Gastroesophageal sphincter (tissue), 3 donors: ENCODE results near the gene SHANK3.

ENCODE experiments used
- POLR2A ChIP-seq, 2 donors: fragments of 450-650 bp; IDR thresholded peaks; one replicate each; pipeline ENCODE4 v1.6.1; 2017; ENCODE audit warnings: antibody characterized with exemption in 2 of 2, mild to moderate bottlenecking in 2 of 2, moderate library complexity in 1 of 2
- POLR2AphosphoS5 ChIP-seq: sonication (generic); formaldehyde crosslinking; IDR thresholded peaks from one replicate; pipeline ENCODE4 v1.6.1; 2017; ENCODE audit warnings: antibody characterized with exemption
- TF ChIP-seq, protein P1 (sequence below), 4 experiments: fragments of 200-600 bp in 2 of 4; fragments of 450-650 bp in 2 of 4; sonication (generic) in 1 of 4; IDR thresholded peaks; one replicate each; pipeline ENCODE4 v1.5.1; 2017 to 2019; ENCODE audit warnings: antibody characterized with exemption in 4 of 4, mild to moderate bottlenecking in 2 of 4, moderate library complexity in 2 of 4

DNA sequence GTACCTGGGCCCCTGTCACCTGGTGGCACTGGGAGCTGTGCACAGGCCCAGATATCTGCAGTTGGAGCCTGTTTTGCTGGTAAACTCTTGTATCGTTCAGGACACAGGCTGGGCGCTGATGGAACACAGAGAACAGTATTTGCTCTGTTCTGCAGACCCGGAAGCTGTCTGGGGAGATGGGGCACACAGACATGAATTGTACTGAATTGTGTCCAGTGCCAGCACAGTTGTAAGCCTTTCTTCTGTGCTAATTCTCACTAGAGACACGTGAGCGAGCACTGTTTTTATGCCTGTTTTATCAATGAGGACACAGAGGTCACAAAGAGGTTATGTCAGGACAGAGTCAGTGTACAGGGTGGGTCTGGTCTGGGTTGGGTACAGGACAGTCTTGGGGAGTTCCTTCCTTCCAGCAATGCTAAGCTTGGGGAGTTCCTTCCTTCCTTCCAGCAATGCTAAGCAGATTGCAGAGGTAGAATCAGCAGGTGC is 41.0 kb downstream of the SHANK3 start:
- TF ChIP-seq, protein P1, sequence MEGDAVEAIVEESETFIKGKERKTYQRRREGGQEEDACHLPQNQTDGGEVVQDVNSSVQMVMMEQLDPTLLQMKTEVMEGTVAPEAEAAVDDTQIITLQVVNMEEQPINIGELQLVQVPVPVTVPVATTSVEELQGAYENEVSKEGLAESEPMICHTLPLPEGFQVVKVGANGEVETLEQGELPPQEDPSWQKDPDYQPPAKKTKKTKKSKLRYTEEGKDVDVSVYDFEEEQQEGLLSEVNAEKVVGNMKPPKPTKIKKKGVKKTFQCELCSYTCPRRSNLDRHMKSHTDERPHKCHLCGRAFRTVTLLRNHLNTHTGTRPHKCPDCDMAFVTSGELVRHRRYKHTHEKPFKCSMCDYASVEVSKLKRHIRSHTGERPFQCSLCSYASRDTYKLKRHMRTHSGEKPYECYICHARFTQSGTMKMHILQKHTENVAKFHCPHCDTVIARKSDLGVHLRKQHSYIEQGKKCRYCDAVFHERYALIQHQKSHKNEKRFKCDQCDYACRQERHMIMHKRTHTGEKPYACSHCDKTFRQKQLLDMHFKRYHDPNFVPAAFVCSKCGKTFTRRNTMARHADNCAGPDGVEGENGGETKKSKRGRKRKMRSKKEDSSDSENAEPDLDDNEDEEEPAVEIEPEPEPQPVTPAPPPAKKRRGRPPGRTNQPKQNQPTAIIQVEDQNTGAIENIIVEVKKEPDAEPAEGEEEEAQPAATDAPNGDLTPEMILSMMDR (IDR thresholded peaks at IDR 0.05): no peak
- peak; percentile 31 for TF ChIP-seq POLR2AphosphoS5
- TF ChIP-seq POLR2A (IDR thresholded peaks at IDR 0.05): no peak
